Measurements from ENCODE around the gene THSD7A.

The THSD7A gene, protein sequence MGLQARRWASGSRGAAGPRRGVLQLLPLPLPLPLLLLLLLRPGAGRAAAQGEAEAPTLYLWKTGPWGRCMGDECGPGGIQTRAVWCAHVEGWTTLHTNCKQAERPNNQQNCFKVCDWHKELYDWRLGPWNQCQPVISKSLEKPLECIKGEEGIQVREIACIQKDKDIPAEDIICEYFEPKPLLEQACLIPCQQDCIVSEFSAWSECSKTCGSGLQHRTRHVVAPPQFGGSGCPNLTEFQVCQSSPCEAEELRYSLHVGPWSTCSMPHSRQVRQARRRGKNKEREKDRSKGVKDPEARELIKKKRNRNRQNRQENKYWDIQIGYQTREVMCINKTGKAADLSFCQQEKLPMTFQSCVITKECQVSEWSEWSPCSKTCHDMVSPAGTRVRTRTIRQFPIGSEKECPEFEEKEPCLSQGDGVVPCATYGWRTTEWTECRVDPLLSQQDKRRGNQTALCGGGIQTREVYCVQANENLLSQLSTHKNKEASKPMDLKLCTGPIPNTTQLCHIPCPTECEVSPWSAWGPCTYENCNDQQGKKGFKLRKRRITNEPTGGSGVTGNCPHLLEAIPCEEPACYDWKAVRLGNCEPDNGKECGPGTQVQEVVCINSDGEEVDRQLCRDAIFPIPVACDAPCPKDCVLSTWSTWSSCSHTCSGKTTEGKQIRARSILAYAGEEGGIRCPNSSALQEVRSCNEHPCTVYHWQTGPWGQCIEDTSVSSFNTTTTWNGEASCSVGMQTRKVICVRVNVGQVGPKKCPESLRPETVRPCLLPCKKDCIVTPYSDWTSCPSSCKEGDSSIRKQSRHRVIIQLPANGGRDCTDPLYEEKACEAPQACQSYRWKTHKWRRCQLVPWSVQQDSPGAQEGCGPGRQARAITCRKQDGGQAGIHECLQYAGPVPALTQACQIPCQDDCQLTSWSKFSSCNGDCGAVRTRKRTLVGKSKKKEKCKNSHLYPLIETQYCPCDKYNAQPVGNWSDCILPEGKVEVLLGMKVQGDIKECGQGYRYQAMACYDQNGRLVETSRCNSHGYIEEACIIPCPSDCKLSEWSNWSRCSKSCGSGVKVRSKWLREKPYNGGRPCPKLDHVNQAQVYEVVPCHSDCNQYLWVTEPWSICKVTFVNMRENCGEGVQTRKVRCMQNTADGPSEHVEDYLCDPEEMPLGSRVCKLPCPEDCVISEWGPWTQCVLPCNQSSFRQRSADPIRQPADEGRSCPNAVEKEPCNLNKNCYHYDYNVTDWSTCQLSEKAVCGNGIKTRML (N-terminal part only)

DNA sequence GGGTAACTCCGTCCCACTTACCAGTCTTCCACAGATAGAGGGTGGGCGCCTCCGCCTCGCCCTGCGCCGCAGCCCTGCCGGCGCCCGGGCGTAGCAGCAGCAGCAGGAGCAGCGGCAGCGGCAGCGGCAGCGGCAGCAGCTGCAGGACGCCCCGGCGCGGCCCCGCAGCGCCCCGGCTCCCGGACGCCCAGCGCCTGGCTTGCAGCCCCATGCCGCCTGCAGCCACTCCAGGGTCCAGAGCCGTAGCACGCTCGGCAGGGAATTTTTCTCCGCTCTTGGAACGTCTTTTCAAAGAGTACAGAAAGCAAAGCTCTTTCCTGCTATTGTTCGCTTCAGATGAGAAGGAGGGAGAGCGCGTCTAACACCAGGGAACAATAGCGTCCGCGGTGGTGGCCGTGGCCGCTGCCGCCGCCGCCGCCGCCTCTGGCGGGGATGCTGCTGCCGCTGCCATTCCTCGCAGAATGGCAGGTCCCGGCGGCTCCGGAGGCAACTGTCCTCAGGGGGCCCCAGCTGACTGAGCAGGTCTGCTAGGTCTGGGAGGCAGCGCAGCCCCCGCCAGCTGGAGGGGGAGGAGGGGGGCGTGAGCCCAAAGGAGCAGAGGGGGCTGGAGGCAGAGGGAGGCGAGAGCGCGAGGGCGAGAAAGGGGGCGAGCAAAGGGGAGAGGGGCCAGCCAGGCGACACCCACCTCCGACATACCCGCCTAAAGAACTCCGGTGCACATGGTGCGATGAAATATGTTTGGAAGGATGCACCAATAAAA lies at the start of gene THSD7A:
THSD7A (minus strand) TSS at position 463 of the 760 bp plus-strand sequence; CDS start at position 211, 252 bp downstream.
- peak; percentile 7 for DNase-seq (ENCODE audit: low spot score)

DNA sequence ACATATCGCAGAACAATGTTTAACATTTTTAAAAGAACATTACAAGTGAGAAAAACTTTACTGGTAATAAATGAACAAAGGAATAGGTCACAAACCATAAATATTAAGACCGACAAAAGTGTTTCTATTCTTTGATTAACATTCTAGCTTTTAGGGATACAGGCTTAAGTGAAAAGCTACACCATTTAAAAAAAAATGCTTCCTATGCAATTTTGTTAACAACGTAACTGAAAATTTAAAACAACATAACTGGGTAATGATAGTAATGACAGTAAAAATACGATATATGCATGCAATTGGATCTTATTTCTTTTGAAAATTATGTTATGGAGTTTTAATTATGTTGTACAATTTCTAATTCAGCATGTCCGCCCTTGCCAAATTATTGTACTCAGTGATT lies 49.7 kb upstream of the THSD7A start:
- DNase-seq (ENCODE audit: low spot score), result no peak

DNA sequence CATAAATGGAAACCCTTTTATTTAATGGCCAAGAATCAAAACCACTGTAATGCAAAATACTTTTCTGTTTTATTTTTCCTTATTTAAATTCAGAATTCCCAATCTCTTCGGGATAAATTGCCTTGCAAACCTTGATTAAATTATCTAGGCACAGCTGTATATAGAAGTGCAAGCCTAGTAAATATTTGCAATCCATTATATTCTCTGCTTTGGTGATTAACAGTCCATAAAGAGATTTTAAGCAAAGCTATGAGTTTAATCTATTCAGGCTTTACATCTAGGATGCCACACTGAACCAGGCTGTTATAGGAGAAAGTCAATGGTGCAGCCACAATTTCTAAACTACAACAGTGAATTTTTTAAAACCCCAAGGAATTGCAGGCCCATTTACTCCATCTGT lies 43.6 kb upstream of the THSD7A start:
- DNase-seq (ENCODE audit: low spot score), result no peak

DNA sequence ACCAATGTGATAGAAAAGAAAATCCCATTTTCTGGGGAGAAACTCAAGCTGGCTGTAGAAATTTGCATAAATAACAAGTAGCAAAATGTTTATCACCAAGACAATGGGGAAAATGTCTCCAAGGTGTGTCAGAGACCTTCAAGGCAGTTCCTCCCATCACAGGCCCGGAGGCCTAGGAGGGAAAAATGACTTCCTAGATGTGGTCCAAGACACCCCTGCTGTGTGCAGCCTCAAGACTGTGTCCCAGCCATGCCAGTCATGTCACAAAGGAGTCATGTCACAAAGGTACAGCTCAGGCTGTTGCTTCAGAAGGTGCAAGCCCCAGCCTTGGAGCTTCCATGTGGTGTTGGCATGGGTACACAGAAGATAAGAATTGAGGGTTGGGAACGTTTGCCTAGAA lies 33.7 kb upstream of the THSD7A start:
- no peak for DNase-seq (ENCODE audit: low spot score)

DNA sequence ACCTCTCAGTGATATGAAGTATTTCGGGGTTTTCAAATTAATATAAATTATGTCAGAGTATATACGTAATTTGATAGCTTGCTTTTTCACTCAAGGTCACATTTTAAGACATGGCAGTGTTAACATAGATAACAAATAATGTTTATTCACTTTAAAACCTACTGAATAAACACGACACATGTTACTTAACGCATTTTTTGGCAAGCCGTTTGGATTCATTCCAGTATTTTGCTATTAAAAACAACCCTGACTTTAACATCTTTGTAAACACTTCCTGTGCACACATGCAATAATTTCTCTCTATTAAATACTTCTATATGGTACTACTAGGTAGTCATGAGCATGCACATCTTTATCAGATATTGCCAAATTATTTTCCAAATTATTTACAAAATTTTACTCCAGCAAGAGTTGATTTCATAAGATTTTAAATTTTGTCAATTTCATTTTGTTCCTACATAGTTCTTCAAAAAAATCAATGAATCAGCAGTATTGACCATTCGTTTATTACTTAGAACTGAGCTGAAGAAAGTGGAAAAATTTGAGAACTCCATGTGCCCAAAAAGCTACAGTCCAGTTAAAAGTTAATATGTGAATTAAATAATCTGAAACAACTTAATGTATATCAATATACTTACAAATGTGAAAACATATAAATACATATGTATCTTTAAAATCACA lies 26.8 kb upstream of the THSD7A start:
- DNase-seq (ENCODE audit: low spot score), result no peak

DNA sequence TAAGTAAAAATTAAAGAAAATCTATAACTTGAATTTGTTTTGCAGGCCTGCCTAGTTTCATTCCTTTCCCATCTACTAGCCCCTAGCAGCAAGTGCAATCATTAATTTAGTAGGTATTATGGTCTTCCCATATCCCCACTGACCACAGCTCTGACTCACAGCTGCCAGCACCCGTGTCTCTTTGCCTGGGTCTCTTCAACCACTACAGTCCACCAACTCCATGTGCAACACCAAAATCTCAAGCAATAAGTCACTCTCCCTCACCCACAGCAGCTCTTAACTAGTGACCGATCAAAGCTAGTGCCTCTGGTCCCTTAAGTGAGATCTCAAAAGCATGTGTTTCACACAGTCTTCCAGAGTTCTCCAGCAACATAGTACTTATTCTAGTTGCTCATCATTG lies 26.0 kb upstream of the THSD7A start:
- DNase-seq (ENCODE audit: low spot score), result no peak

DNA sequence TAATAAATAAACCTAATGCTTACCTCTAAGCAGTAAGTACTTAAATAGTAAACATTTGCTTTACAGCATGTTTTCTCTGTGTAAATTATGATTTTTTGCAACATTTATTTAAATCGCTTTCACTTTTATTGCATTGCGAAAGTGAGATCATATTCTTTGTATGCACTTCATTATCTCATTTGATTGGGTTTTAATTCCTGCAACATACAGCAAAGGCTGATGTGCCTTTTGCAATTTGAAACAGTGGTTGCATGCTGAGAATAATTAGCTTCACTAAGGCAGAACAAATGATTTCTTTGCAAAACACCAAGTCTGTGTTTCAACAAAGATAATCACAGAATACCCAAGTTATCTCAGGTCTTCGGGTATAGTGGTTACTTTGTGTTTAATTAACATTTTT lies 16.3 kb upstream of the THSD7A start:
- DNase-seq (ENCODE audit: low spot score), result no peak

DNA sequence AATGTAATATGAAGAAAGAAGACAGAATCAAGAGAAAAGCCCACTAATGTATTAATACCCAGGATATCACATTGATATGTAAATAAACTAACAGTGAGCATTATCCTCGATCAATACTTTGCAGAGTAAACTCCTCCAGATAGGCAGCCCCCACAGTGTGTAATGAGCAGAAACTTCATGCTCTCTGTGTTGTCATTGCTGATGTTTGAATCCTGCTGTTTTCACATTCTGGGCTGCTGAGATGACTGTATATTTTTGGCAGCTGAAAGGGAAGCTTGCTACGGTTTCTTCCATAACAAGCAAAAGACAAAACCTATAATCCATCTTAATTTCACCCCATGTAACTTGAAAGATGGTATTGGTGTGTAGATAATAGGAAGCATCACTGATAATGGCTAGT lies 15.3 kb upstream of the THSD7A start:
- DNase-seq (ENCODE audit: low spot score), result no peak

DNA sequence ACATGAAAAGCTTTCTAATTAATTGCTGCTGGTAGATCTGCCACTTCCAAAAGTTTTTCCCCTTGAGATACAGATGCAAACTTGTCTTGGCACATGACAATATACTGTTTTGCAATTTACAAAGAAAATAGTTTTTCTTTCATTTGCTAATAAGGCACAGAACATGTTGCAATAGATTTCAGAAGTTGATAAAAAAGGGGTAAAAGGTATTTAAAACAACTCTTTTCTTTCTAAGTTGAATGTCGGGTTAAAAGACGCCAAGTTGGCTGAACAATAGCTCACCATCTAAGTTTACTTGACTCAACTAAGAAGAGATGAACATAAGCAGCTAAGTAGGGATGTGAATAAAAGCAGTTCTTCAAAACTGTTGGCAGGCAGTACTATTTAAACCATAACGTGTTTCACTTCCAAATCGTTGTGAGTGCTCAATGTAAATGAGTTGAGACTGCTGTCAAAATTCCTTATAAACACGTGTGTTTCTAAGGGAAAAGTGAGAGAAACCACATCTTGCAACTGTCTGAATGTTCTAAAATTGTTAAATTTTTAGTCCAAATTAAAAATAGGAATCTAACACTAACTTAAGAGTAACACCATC lies 14.5 kb upstream of the THSD7A start:
- no peak for DNase-seq (ENCODE audit: low spot score)

DNA sequence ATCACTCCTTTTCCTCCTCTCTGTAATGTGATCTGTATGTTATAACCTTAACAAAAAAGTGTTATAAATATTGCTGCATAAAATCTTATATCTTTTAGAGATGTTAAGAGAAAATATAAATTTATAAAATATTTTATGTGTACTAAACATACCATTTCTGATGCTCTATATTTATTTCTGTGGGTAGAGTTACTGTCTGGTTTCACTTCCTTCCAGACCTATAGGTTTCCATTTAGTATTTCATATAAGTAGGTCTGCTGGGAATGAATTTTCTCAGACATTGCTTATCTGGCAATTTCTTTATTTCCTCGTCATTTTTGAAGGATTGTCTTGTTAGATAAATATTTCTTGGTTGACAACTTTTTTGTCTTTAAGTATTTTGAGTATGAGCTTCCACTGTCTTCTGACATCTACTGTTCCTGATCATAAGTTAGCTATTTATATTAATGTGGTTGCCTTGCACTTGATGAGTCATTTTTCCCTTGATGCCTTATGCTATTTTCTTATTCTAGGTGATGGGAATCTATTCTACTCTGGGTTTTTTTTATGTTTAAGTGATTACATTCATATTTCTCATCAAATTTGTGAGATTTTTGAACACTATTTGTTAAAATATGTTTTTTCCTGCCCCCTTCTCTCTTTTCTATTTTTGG lies 11.2 kb upstream of the THSD7A start:
- DNase-seq (ENCODE audit: low spot score), result no peak

DNA sequence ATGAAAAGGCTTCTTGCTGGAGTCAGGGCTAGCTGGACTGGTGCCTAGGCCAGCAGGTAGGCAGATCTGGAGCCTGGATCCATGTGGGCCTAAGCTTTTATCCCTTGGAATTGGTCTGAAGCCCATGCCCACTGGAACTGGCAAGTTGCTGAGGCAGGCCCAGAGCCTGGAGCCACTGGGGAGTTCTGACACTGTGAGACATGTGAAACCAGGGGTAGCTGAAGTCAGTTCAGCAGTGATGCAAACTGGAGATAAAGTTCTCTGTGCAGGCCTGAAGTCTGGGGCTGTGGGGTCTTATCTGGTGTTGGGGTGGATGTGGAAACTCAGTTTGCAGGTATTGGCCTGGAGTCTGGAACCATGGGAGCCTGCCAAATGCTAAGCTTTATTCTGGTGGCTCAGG lies 9.7 kb upstream of the THSD7A start:
- no peak for DNase-seq (ENCODE audit: low spot score)

DNA sequence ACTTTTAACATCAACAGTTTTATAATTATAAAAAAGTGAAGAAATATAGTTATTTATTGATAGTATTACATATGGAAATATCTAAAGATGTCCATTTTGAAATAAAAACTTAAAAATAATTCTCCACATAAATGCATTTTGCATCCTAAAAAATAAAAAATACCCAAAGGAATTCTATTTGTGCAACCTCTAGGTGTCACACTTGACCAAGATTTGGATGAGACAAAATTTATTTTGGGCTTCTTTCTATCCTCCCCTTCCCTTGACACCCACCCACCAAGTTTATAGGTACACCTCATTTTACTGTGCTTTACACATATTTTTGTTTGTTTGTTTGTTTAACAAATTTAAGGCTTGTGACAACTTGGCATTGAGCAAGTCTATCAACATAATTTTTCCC lies 3.3 kb upstream of the THSD7A start:
- no peak for DNase-seq (ENCODE audit: low spot score)

DNA sequence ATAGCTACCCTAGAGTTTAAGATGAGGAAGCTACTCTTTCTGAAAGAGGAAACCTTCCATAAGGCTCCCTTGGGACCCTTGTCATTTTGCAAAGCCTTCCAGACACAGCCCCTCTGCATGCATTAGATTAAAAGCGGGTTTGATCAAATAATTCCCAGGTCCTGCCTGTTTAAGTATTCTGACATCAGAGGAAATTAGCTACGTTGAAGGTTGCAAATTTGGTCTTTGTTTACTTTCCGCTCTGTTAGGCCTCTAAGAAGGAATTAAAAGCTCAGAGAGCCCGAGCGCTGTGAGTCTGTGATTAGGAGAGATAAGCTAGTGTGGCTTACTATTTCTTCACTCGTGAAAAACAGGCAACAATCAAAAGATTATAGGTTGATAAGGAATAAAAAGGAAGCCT lies 1.4 kb upstream of the THSD7A start:
- DNase-seq (ENCODE audit: low spot score), result no peak

DNA sequence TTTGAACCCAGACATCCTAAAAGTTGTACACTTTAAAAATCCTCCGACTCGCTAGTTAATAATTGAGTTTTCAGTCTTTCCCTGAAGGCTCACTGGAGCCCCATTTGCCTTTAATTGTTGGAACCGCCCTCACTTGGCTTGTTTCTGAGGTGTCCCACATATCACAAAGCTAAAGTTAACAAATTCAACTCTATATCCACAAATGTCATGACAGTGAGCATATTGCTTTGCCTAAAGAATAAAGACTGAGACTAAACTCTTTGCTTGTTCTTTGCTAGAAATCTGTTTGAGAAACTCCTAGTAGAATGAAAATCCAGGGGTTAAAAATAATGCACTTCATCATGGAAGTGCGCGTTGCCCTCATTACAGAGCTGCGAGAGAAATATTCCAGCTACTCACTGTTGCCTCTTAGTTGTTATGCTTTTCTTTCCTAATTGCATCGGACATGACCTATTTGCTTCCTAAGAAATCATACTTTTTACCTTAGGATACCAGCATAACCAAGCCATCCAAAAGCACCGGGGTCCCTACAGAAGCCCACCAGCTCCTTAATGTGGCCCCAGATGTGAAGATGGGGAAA lies 752 bp downstream of the THSD7A start:
- no peak for DNase-seq (ENCODE audit: low spot score)

DNA sequence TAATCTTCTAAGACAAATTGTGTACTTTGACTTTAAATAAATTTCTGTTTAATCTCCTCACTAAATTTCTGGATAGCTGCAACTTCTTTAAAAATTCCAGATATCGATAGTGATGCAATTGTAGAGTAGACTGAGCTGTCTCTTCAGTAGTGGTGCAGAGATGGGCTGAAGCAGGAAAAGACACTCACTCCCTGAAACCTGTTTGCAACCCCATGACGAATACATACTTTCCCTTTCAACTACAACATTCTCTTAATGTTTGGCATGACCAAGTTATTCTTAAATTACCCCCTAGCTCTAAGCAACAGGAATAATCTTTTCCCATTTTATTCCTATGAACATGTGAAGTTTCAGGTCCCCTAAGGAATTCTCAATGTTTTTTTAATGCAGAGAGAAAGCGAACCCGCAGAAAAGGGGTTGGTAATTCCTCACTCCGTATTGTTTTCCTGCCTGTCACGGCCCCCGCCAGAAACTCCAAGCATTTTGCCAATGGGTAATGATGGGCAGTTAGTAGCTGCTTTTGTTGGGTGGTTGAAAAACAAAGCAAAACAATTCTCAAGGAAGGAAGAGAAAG lies 1.3 kb downstream of the THSD7A start:
- DNase-seq (ENCODE audit: low spot score), result no peak

DNA sequence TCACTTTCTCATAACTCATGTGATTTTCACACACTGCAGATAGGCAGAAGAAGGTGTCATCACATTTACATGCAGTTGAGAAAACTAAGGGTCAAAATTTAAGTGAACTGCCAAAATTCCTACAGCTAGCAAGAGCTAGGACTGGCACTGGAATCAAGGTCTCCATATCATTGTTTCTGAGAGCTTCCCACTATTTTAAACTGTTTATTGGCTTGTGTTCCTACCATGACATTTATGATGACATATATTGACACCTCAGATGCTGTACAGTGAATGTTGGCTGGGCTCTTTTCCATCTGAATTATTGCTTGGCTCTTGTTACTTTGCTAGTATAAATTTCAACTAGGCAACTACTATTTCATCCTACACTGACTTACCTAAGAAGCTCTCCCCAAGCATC lies 2.0 kb downstream of the THSD7A start:
- DNase-seq (ENCODE audit: low spot score), result no peak

DNA sequence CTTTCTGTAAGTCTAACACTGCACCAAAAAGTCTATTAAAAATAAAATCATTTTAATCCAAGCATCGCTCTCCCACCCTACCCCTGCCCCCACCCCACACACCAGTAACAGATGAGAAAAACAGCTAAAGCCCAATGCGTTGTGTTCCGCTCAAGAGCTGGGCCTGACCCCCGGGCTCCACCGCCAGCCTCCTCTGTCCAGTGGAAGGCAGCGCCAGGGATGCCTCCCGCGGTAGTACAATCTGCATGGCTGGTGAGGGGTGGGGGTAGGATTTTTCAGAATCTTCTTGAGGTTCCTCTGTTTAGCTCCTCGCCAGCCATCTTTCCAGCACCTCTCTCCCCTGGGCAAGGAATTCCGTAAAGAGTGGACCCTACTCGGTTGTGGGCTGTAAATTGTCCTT lies 12.1 kb downstream of the THSD7A start:
- no peak for DNase-seq (ENCODE audit: low spot score)

DNA sequence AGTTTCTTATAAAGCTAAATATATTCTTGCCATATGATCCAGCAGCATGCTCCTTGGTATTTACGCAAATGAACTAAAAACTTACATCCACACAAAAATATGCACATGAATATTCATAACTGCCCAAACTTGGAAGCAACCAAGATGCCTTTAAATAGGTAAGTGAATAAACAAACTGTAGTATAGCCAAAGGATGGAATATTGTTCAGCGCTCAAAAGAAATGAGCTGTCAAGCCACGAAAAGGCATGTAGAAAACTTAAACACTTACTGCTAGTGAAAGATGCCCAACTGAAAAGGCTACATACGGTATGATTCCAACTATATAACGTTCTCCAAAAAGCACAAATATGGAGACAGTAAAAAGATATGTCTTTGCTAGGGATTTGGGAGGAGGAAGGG lies 12.7 kb downstream of the THSD7A start:
- DNase-seq (ENCODE audit: low spot score), result no peak

DNA sequence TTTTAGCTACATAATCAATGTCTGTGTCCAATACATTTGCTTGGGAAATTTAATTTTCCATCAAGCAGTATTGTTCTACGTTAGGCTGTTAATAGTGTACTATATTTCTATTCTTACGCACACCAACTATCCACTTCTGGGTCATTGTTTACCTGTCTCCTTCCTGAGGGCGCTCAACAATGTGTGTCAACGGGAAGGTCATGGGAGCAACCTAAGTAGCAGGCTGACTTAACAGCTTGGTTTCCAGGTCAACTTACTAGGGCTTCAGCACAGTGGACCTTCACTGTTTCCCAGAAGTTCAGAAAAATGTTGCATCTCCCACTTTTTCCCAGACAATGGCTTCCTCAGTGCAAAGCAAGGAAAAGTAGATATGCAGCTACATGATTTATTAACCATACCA lies 13.7 kb downstream of the THSD7A start:
- no peak for DNase-seq (ENCODE audit: low spot score)
